CD4-positive, alpha-beta T cell treated with Interleukin-6 at 100 ng/mL for 8 hours (primary cell): ENCODE measurements around the gene FGF3.

Experiments used
- DNase-seq: peaks from one replicate; pipeline ENCODE4 v3.0.0-alpha.2; 2020; ENCODE audit warnings: mixed read lengths, low spot score

FGF3 gene

GRCh38 chr11:69804769-69805508 lies 14.3 kb downstream of the FGF3 start:
- no peak for DNase-seq

- DNase-seq, result no peak
Measured at GRCh38 chr11:69803604-69804218, 15.5 kb downstream of the FGF3 start.

GRCh38 chr11:69803022-69803421 lies 16.2 kb downstream of the FGF3 start:
- no peak for DNase-seq

GRCh38 chr11:69802590-69802989 lies 16.6 kb downstream of the FGF3 start:
- DNase-seq, result no peak

- no peak for DNase-seq
Measured at GRCh38 chr11:69801513-69802335, 17.5 kb downstream of the FGF3 start.

GRCh38 chr11:69800278-69800677 lies 18.9 kb downstream of the FGF3 start:
- DNase-seq, result no peak

GRCh38 chr11:69799582-69799981 lies 19.6 kb downstream of the FGF3 start:
- DNase-seq, result no peak

GRCh38 chr11:69799097-69799496 lies 20.1 kb downstream of the FGF3 start:
- no peak for DNase-seq

GRCh38 chr11:69797737-69798528 lies 21.3 kb downstream of the FGF3 start:
- no peak for DNase-seq

- DNase-seq, result no peak
Measured at GRCh38 chr11:69797156-69797555, 22.1 kb downstream of the FGF3 start.

GRCh38 chr11:69796063-69796462 lies 23.2 kb downstream of the FGF3 start:
- no peak for DNase-seq

- DNase-seq, result no peak
Measured at GRCh38 chr11:69791276-69792180, 27.7 kb downstream of the FGF3 start.

GRCh38 chr11:69788956-69789355 lies 30.3 kb downstream of the FGF3 start:
- DNase-seq, result no peak

GRCh38 chr11:69787906-69788305 lies 31.3 kb downstream of the FGF3 start:
- no peak for DNase-seq

- DNase-seq, result no peak
Measured at GRCh38 chr11:69787457-69787856, 31.8 kb downstream of the FGF3 start.

- DNase-seq, result no peak
Measured at GRCh38 chr11:69781241-69781640, 38.0 kb downstream of the FGF3 start.

- no peak for DNase-seq
Measured at GRCh38 chr11:69778373-69778772, 40.8 kb downstream of the FGF3 start.

GRCh38 chr11:69775163-69775755 lies 44.0 kb downstream of the FGF3 start, which contains the start of gene FGF4:
FGF4 (minus strand) TSS chr11:69775341; CDS start chr11:69775084, 257 bp downstream.
- no peak for DNase-seq

GRCh38 chr11:69774354-69775162 lies 44.7 kb downstream of the FGF3 start:
- DNase-seq, result no peak
